Fibroblast of mammary gland (primary cell): ENCODE data around the gene GSX2.

Experiments
- DNase-seq: peaks from one replicate; pipeline ENCODE4 v3.0.0-alpha.2; 2010; ENCODE audit warnings: low read depth
- H3K4me3 ChIP-seq: 2 replicates; pipeline ENCODE4 v1.5.1; 2011; ENCODE audit warnings: low read depth, mild to moderate bottlenecking, low read length, moderate library complexity; ENCODE audit not compliant: control insufficient read depth
- CTCF ChIP-seq: conservative IDR thresholded peaks from 2 replicates; pipeline ENCODE4 v1.5.1; 2011; ENCODE audit warnings: low read depth, low read length, inconsistent platforms; ENCODE audit not compliant: control insufficient read depth, insufficient read depth

GSX2 gene

GRCh38 chr4:54064317-54065111, 35.4 kb upstream of the GSX2 start, which contains the start of gene CHIC2:
Gene CHIC2 (minus strand): TSS chr4:54064605. CDS start chr4:54064300, 305 bp downstream.
- TF ChIP-seq CTCF: no peak
- peak within 1 kb of the TSS; percentile 94 for H3K4me3 ChIP-seq
- peak; percentile 91 for DNase-seq

- TF ChIP-seq CTCF: no peak
- no peak overlapping the region for H3K4me3 ChIP-seq
- DNase-seq: peak; percentile 47
Observed at GRCh38 chr4:54065282-54066087, 34.5 kb upstream of the GSX2 start.

- DNase-seq: no peak
- TF ChIP-seq CTCF: no peak
- no peak overlapping the region for H3K4me3 ChIP-seq
Observed at GRCh38 chr4:54066088-54066415, 33.9 kb upstream of the GSX2 start.

GRCh38 chr4:54066718-54067129, 33.2 kb upstream of the GSX2 start:
- no peak for TF ChIP-seq CTCF
- H3K4me3 ChIP-seq: no peak overlapping the region
- no peak for DNase-seq

GRCh38 chr4:54067166-54067565, 32.8 kb upstream of the GSX2 start:
- TF ChIP-seq CTCF: no peak
- DNase-seq: peak; percentile 95

GRCh38 chr4:54073271-54073880, 26.6 kb upstream of the GSX2 start:
- DNase-seq: peak; percentile 78
- no peak for TF ChIP-seq CTCF
- H3K4me3 ChIP-seq: no peak overlapping the region

More at GRCh38 chr4:54067166-54067565, 32.8 kb upstream of the GSX2 start:
- no peak overlapping the region for H3K4me3 ChIP-seq
